T-helper 17 cell (primary cell): ENCODE data around the gene TRMT1. TPM values are rescaled to one million over a fixed set of nuclear protein-coding genes. Genes with fewer than 3 reads are reported as not detected.
"Not testable (repeated sequence)": the region's sequence is repeated elsewhere in the genome, so short reads cannot be mapped to it uniquely, and the experiment has no call there.

Experiments
- ATAC-seq: fragments of 150-1000 bp; cut with Tn5 transposase; 2 replicates; pipeline ENCODE4 v1.10.0; 2021; ENCODE audit warnings: mild to moderate bottlenecking, moderate library complexity
- DNase-seq, 3 donors: peaks; one replicate each; pipeline versions ENCODE4 v3.0.0 to v3.0.0-alpha.2; 2020 to 2021
- H3K9me3 ChIP-seq: one replicate; pipeline ENCODE4 v1.7.0; 2013; ENCODE audit warnings: low read length, mild to moderate bottlenecking; ENCODE audit not compliant: control insufficient read depth, poor library complexity, severe bottlenecking
- H3K27ac Mint-ChIP-seq: one replicate; pipeline ENCODE4 v1.8.0; 2022; ENCODE audit warnings: mild to moderate bottlenecking, moderate library complexity, mixed read lengths
- H3K27me3 Mint-ChIP-seq: one replicate; pipeline ENCODE4 v1.8.0; 2022; ENCODE audit warnings: mixed read lengths
- H3K36me3 Mint-ChIP-seq: one replicate; pipeline ENCODE4 v1.8.0; 2022; ENCODE audit warnings: low read depth, mixed read lengths
- H3K4me1 Mint-ChIP-seq: one replicate; pipeline ENCODE4 v1.8.0; 2022; ENCODE audit warnings: mild to moderate bottlenecking, mixed read lengths
- H3K4me3 Mint-ChIP-seq: one replicate; pipeline ENCODE4 v1.8.0; 2022; ENCODE audit warnings: mild to moderate bottlenecking, moderate library complexity, mixed read lengths
- total RNA-seq, 4 donors: library from RNA in 2 of 4; stranded (reverse) in 2 of 4; gene quantifications; one replicate each; pipeline ENCODE4 v1.2.3 and lab custom pipeline; 2022 to 2026

The TRMT1 gene
- total RNA-seq (10 to 100 TPM; 60.3 to 72.3 TPM), total RNA-seq (lab: John Stamatoyannopoulos, UW) (58.3 to 145 reads per million in 2 donors)

- Mint-ChIP-seq H3K27me3 (no peaks in the 10 kb centered on the region), H3K36me3 (no peaks in the 10 kb centered on the region), H3K4me1 (peaks cover 30% of the 10 kb centered on the region), H3K4me3 (peak within 1 kb of the TSS; percentile 98), H3K27ac (peak within 1 kb of the TSS; percentile 93)
- ATAC-seq: peak; percentile 69
- peak; percentile 76 to 79 (median 78) for DNase-seq
- H3K9me3 ChIP-seq: no peaks in the 10 kb centered on the region
Measured at GRCh38 chr19:13116282-13117175, at the start of gene TRMT1. TRMT1 (minus strand) TSS chr19:13116740; CDS start chr19:13116399, 341 bp downstream.

GRCh38 chr19:13166151-13166550, 49.6 kb upstream of the TRMT1 start:
- Mint-ChIP-seq H3K4me1 (peaks cover 45% of the 10 kb centered on the region), H3K27ac (peak overlapping the region; percentile 97)
- DNase-seq, H3K36me3 Mint-ChIP-seq, ATAC-seq, H3K4me3 Mint-ChIP-seq, H3K27me3 Mint-ChIP-seq, H3K9me3 ChIP-seq: not testable (repeated sequence)

- DNase-seq (no peak), ATAC-seq (no peak)
- H3K4me3 Mint-ChIP-seq: peak overlapping the region; percentile 85
- H3K27me3 Mint-ChIP-seq: no peaks in the 10 kb centered on the region
- H3K4me1 Mint-ChIP-seq: peaks cover 42% of the 10 kb centered on the region
- no peaks in the 10 kb centered on the region for H3K9me3 ChIP-seq
- peak overlapping the region; percentile 97 for H3K27ac Mint-ChIP-seq
- H3K36me3 Mint-ChIP-seq: no peaks in the 10 kb centered on the region
Measured at GRCh38 chr19:13165162-13165997, 48.8 kb upstream of the TRMT1 start.

- peaks cover 37% of the 10 kb centered on the region for H3K4me1 Mint-ChIP-seq
- ATAC-seq: no peak
Measured at GRCh38 chr19:13164343-13165161, 48.0 kb upstream of the TRMT1 start.

GRCh38 chr19:13163609-13164342, 47.2 kb upstream of the TRMT1 start:
- Mint-ChIP-seq H3K27ac (peak overlapping the region; percentile 97), H3K36me3 (no peaks in the 10 kb centered on the region), H3K4me3 (peak overlapping the region; percentile 85), H3K27me3 (no peaks in the 10 kb centered on the region), H3K4me1 (peaks cover 32% of the 10 kb centered on the region)
- no peaks in the 10 kb centered on the region for H3K9me3 ChIP-seq
- peak in 2 of 3 donors; percentile 9 to 22 for DNase-seq
- peak; percentile 20 for ATAC-seq

More at GRCh38 chr19:13164343-13165161, 48.0 kb upstream of the TRMT1 start:
- H3K9me3 ChIP-seq: no peaks in the 10 kb centered on the region
- peak overlapping the region; percentile 97 for H3K27ac Mint-ChIP-seq
- H3K27me3 Mint-ChIP-seq: no peaks in the 10 kb centered on the region
- H3K36me3 Mint-ChIP-seq: no peaks in the 10 kb centered on the region
- peak in 2 of 3 donors; percentile 15 to 46 for DNase-seq
- H3K4me3 Mint-ChIP-seq: peak overlapping the region; percentile 85

- Mint-ChIP-seq H3K4me1 (peaks cover 36% of the 10 kb centered on the region), H3K27me3 (no peaks in the 10 kb centered on the region), H3K27ac (peak overlapping the region; percentile 97), H3K4me3 (peak overlapping the region; percentile 86), H3K36me3 (no peaks in the 10 kb centered on the region)
- peak; percentile 52 to 83 (median 79) for DNase-seq
- no peaks in the 10 kb centered on the region for H3K9me3 ChIP-seq
- peak; percentile 65 for ATAC-seq
Measured at GRCh38 chr19:13162724-13163608, 46.4 kb upstream of the TRMT1 start.

- Mint-ChIP-seq H3K4me1 (peaks cover 47% of the 10 kb centered on the region), H3K36me3 (no peaks in the 10 kb centered on the region), H3K27me3 (no peaks in the 10 kb centered on the region), H3K27ac (no peak overlapping the region), H3K4me3 (no peak overlapping the region)
- ATAC-seq (no peak), DNase-seq (no peak)
- no peaks in the 10 kb centered on the region for H3K9me3 ChIP-seq
Measured at GRCh38 chr19:13160557-13160956, 44.0 kb upstream of the TRMT1 start.

GRCh38 chr19:13159713-13160112, 43.2 kb upstream of the TRMT1 start:
- DNase-seq: no peak
- Mint-ChIP-seq H3K4me3 (peak overlapping the region; percentile 55), H3K27me3 (no peaks in the 10 kb centered on the region), H3K36me3 (no peaks in the 10 kb centered on the region), H3K27ac (peak overlapping the region; percentile 69), H3K4me1 (peaks cover 43% of the 10 kb centered on the region)
- ATAC-seq: no peak
- no peaks in the 10 kb centered on the region for H3K9me3 ChIP-seq

- ATAC-seq: peak; percentile 49
- Mint-ChIP-seq H3K4me1 (peaks cover 53% of the 10 kb centered on the region), H3K4me3 (peak overlapping the region; percentile 93), H3K27ac (peak overlapping the region; percentile 97), H3K27me3 (no peaks in the 10 kb centered on the region), H3K36me3 (peaks cover 8% of the 10 kb centered on the region)
- H3K9me3 ChIP-seq: peaks cover 4% of the 10 kb centered on the region
- peak; percentile 71 to 77 (median 75) for DNase-seq
Measured at GRCh38 chr19:13155472-13156359, 39.2 kb upstream of the TRMT1 start.

- H3K9me3 ChIP-seq: peaks cover 4% of the 10 kb centered on the region
- Mint-ChIP-seq H3K27me3 (no peaks in the 10 kb centered on the region), H3K4me3 (peak overlapping the region; percentile 93), H3K27ac (peak overlapping the region; percentile 97), H3K36me3 (peaks cover 8% of the 10 kb centered on the region), H3K4me1 (peaks cover 59% of the 10 kb centered on the region)
- ATAC-seq (peak; percentile 32), DNase-seq (peak; percentile 62 to 71 (median 65))
Measured at GRCh38 chr19:13154911-13155471, 38.5 kb upstream of the TRMT1 start.
